AG04449 (cell line): ENCODE measurements around the gene THRB.

Source experiments
- CTCF ChIA-PET: fragments of 350-600 bp; formaldehyde crosslinking; extraction: SDS; loops from one replicate; lab custom pipeline; 2021; ENCODE audit warnings: antibody characterized with exemption; lab: Yijun Ruan, JAX
- POLR2A ChIA-PET: fragments of 400-600, 350-600 bp; formaldehyde crosslinking; extraction: SDS; loops from one replicate; lab custom pipeline; 2020; ENCODE audit warnings: antibody characterized with exemption, inconsistent platforms; lab: Yijun Ruan, JAX
- DNase-seq: peaks from one replicate; pipeline ENCODE4 v3.0.0-alpha.2; 2010; ENCODE audit warnings: low read depth, low spot score
- H3K4me3 ChIP-seq: 2 replicates; pipeline ENCODE4 v1.5.1; 2011; ENCODE audit warnings: low read depth, mild to moderate bottlenecking, control low read depth, low read length
- CTCF ChIP-seq: IDR thresholded peaks from one replicate; pipeline ENCODE4 v1.5.1; 2011; ENCODE audit warnings: mild to moderate bottlenecking, moderate library complexity, low read length, control low read depth, inconsistent platforms; ENCODE audit not compliant: insufficient read depth; ENCODE audit errors: missing control alignments

THRB gene

GRCh38 chr3:24363242-24363641, 131.4 kb downstream of the THRB start:
- CTCF ChIA-PET: no interaction called here
- H3K4me3 ChIP-seq: no peak overlapping the region
- no peak for DNase-seq
- POLR2A ChIA-PET: no interaction called here
- no peak for TF ChIP-seq CTCF

- no peak overlapping the region for H3K4me3 ChIP-seq
- DNase-seq: no peak
- ChIA-PET CTCF (no interaction called here), POLR2A (no interaction called here)
- TF ChIP-seq CTCF: no peak
These were observed 133.0 kb downstream of the THRB start for GRCh38 chr3:24361623-24362022.

GRCh38 chr3:24360957-24361356, 133.7 kb downstream of the THRB start:
- no peak for TF ChIP-seq CTCF
- no peak overlapping the region for H3K4me3 ChIP-seq
- DNase-seq: no peak
- ChIA-PET POLR2A (no interaction called here), CTCF (no interaction called here)

GRCh38 chr3:24359645-24360462, 134.8 kb downstream of the THRB start:
- DNase-seq: no peak
- ChIA-PET CTCF (no interaction called here), POLR2A (no interaction called here)
- H3K4me3 ChIP-seq: no peak overlapping the region
- no peak for TF ChIP-seq CTCF

- no peak for TF ChIP-seq CTCF
- H3K4me3 ChIP-seq: no peak overlapping the region
- DNase-seq: no peak
- ChIA-PET POLR2A (no interaction called here), CTCF (no interaction called here)
These were observed 135.5 kb downstream of the THRB start for GRCh38 chr3:24359102-24359501.

GRCh38 chr3:24357635-24358034, 137.0 kb downstream of the THRB start:
- POLR2A ChIA-PET: no interaction called here

More at GRCh38 chr3:24357635-24358034, 137.0 kb downstream of the THRB start:
- H3K4me3 ChIP-seq: no peak overlapping the region
- CTCF ChIA-PET: no interaction called here
- no peak for DNase-seq
- no peak for TF ChIP-seq CTCF
